K562 (cell line): ENCODE results near the gene MGP. TPM values are rescaled to one million over a fixed set of nuclear protein-coding genes. Genes with fewer than 3 reads are reported as not detected.
A peak's percentile ranks its signal among the peaks of the same experiment; 100 is the strongest.

ENCODE experiments used
- HDAC6 ChIP-seq: IDR thresholded peaks from 2 replicates; pipeline ENCODE4 v1.6.1; 2012; ENCODE audit warnings: low read depth, mild to moderate bottlenecking, control low read depth, inconsistent platforms, low read length, moderate library complexity
- HNRNPH1 ChIP-seq: fragments of 200-400 bp; formaldehyde crosslinking; optimal IDR thresholded peaks from 2 replicates; pipeline ENCODE3; 2017; ENCODE audit warnings: low read depth, mild to moderate bottlenecking, low read length, moderate library complexity
- ILK ChIP-seq: fragments of 450-650 bp; IDR thresholded peaks from 2 replicates; pipeline ENCODE4 v1.6.1; 2016; ENCODE audit warnings: missing genetic modification characterization, low read depth, mild to moderate bottlenecking, missing compliant biosample characterization, moderate library complexity, borderline replicate concordance
- KLF16 ChIP-seq: IDR thresholded peaks from 2 replicates; pipeline ENCODE4 v1.6.1; 2016; ENCODE audit warnings: antibody characterized with exemption
- NUFIP1 ChIP-seq: fragments of 450-650 bp; IDR thresholded peaks from 2 replicates; pipeline ENCODE4 v1.6.1; 2018; ENCODE audit not compliant: partially characterized antibody
- PRMT5 ChIP-seq: sonication (generic); formaldehyde crosslinking; IDR thresholded peaks from 2 replicates; pipeline ENCODE4 v1.5.0; 2020; ENCODE audit warnings: missing genetic modification reagents
- RFX1 ChIP-seq: fragments of 450-650 bp; IDR thresholded peaks from 2 replicates; pipeline ENCODE4 v1.6.1; 2016; ENCODE audit warnings: mild to moderate bottlenecking, moderate library complexity
- SAFB2 ChIP-seq: fragments of 200-400 bp; formaldehyde crosslinking; IDR thresholded peaks from 2 replicates; pipeline ENCODE4 v1.6.1; 2018; ENCODE audit warnings: borderline replicate concordance, low read length, low read depth, moderate library complexity; ENCODE audit not compliant: severe bottlenecking
- YBX1 ChIP-seq: fragments of 450-650 bp; IDR thresholded peaks from 2 replicates; pipeline ENCODE4 v1.7.1; 2016; ENCODE audit warnings: mild to moderate bottlenecking
- ZNF512 ChIP-seq: IDR thresholded peaks from 2 replicates; pipeline ENCODE4 v1.6.1; 2016; ENCODE audit warnings: missing genetic modification characterization, missing compliant biosample characterization
- ZNF766 ChIP-seq: fragments of 200-800 bp; sonication (Bioruptor generic); conservative IDR thresholded peaks from 2 replicates; pipeline ENCODE4 v1.6.1; 2016; ENCODE audit warnings: missing genetic modification characterization, missing compliant biosample characterization
- polyA plus RNA-seq, 8 experiments: library from polyadenylated mRNA; depleted of rRNA in 4 of 8; stranded (reverse) in 5 of 8; unstranded in 3 of 8; fragments of >200 nt; fragmentation: Nextera tagmentation in 2 of 8; fragmentation: Illumina TruSeq in 1 of 8; extraction: Ambion mirVana in 2 of 8; extraction: Trizol in 1 of 8; gene quantifications; 2 replicates each; pipeline versions ENCODE4 v1.2.1 to v1.2.3, GENCODE V29; 2011 to 2014; ENCODE audit warnings: inconsistent platforms in 1 of 8, missing spikeins in 1 of 8
- total RNA-seq, 7 experiments: library from RNA; depleted of rRNA in 6 of 7; stranded (reverse); fragments of >200 nt in 6 of 7; fragmentation: Illumina TruSeq in 2 of 7; extraction: Trizol in 2 of 7; gene quantifications; 2 replicates each; pipeline versions ENCODE4 v1.2.1 to v1.2.3, GENCODE V29; 2011 to 2021; ENCODE audit warnings: low replicate concordance in 1 of 7
- TF ChIP-seq, protein P1 (sequence below), 3 experiments: fragments of 200-800 bp in 1 of 3; sonication (Bioruptor generic) in 1 of 3; sonication (generic) in 1 of 3; formaldehyde crosslinking in 1 of 3; IDR thresholded peaks; 2 replicates each; pipeline versions ENCODE4 v1.6.1 to v1.8.0; 2016 to 2022; ENCODE audit warnings: mild to moderate bottlenecking in 2 of 3, missing compliant biosample characterization in 2 of 3, missing genetic modification characterization in 2 of 3, missing genetic modification reagents in 1 of 3
- TF ChIP-seq, protein P2 (sequence below), 3 experiments: IDR thresholded peaks in 2 of 3; conservative IDR thresholded peaks in 1 of 3; 2 replicates each; pipeline ENCODE4 v1.5.1; 2011 to 2012; ENCODE audit warnings: low read length in 3 of 3, mild to moderate bottlenecking in 3 of 3, control low read depth in 2 of 3, improper control_type of control experiment in 1 of 3, inconsistent platforms in 1 of 3, low read depth in 1 of 3, mixed read lengths in 1 of 3, moderate library complexity in 1 of 3; ENCODE audit not compliant: insufficient read depth in 2 of 3
- TF ChIP-seq, protein P3 (sequence below), 2 experiments: fragments of 450-650 bp in 1 of 2; sonication (generic) in 1 of 2; formaldehyde crosslinking in 1 of 2; IDR thresholded peaks; 2 replicates each; pipeline versions ENCODE4 v1.7.1 to v1.9.0; 2016 to 2022; ENCODE audit warnings: inconsistent platforms in 1 of 2, mild to moderate bottlenecking in 1 of 2, missing genetic modification reagents in 1 of 2

MGP gene
- total and polyA plus RNA-seq, 9 of the 15 experiments (the other 6 are each of a cell fraction or from before 2014, with no cell fraction given) = 1.2 TPM; not detected in 8

DNA sequence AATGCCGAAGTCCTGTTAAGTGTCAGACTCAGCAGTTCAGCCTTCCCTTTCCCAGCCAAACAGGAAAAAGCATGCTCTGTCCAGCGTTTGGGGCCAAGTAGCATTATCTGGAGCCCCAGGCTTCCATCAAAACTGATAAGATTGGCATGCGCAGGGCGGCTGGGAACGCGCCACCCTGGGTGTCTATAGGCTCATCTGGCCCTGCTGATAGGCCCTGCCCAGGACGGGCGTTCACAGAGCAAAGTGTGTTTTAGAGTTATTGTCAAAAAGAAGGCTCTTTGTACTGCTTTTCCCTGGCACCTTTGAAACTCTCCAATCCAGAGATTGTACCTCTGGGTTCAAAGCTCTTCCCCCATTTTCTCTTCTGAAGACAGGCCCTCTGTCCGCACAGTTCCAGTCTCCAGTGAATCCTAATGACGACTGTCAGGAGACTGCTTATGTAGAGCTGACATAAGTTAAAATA lies 42.2 kb downstream of the MGP start, which contains the start of gene ART4 (continued):
- TF ChIP-seq YBX1 (no peak), KLF16 (peak; percentile 65), NUFIP1 (no peak), SAFB2 (no peak), ILK (tag) (no peak), ZNF766 (CRISPR knock-in tag) (0 out of 2 replicates have a peak, but pooled peaks have one; percentile 38), HDAC6 (no peak), RFX1 (no peak), PRMT5 (CRISPR knock-in tag) (no peak), ZNF512 (tag) (no peak), HNRNPH1 (no peak)
- TF ChIP-seq, protein P1, sequence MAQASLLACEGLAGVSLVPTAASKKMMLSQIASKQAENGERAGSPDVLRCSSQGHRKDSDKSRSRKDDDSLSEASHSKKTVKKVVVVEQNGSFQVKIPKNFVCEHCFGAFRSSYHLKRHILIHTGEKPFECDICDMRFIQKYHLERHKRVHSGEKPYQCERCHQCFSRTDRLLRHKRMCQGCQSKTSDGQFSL (CRISPR knock-in tag; IDR thresholded peaks at IDR 0.05) = no peak
- TF ChIP-seq, protein P1 (tag; IDR thresholded peaks at IDR 0.05) = no peak
- TF ChIP-seq, protein P2, sequence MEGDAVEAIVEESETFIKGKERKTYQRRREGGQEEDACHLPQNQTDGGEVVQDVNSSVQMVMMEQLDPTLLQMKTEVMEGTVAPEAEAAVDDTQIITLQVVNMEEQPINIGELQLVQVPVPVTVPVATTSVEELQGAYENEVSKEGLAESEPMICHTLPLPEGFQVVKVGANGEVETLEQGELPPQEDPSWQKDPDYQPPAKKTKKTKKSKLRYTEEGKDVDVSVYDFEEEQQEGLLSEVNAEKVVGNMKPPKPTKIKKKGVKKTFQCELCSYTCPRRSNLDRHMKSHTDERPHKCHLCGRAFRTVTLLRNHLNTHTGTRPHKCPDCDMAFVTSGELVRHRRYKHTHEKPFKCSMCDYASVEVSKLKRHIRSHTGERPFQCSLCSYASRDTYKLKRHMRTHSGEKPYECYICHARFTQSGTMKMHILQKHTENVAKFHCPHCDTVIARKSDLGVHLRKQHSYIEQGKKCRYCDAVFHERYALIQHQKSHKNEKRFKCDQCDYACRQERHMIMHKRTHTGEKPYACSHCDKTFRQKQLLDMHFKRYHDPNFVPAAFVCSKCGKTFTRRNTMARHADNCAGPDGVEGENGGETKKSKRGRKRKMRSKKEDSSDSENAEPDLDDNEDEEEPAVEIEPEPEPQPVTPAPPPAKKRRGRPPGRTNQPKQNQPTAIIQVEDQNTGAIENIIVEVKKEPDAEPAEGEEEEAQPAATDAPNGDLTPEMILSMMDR (IDR thresholded peaks at IDR 0.05 in 2 of 3, conservative IDR thresholded peaks at IDR 0.05 in 1 of 3; ENCODE audit: insufficient read depth in 2 of 3, low read depth in 1 of 3, low read length in 3 of 3) = no peak
- TF ChIP-seq, protein P3, sequence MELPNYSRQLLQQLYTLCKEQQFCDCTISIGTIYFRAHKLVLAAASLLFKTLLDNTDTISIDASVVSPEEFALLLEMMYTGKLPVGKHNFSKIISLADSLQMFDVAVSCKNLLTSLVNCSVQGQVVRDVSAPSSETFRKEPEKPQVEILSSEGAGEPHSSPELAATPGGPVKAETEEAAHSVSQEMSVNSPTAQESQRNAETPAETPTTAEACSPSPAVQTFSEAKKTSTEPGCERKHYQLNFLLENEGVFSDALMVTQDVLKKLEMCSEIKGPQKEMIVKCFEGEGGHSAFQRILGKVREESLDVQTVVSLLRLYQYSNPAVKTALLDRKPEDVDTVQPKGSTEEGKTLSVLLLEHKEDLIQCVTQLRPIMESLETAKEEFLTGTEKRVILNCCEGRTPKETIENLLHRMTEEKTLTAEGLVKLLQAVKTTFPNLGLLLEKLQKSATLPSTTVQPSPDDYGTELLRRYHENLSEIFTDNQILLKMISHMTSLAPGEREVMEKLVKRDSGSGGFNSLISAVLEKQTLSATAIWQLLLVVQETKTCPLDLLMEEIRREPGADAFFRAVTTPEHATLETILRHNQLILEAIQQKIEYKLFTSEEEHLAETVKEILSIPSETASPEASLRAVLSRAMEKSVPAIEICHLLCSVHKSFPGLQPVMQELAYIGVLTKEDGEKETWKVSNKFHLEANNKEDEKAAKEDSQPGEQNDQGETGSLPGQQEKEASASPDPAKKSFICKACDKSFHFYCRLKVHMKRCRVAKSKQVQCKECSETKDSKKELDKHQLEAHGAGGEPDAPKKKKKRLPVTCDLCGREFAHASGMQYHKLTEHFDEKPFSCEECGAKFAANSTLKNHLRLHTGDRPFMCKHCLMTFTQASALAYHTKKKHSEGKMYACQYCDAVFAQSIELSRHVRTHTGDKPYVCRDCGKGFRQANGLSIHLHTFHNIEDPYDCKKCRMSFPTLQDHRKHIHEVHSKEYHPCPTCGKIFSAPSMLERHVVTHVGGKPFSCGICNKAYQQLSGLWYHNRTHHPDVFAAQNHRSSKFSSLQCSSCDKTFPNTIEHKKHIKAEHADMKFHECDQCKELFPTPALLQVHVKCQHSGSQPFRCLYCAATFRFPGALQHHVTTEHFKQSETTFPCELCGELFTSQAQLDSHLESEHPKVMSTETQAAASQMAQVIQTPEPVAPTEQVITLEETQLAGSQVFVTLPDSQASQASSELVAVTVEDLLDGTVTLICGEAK (IDR thresholded peaks at IDR 0.05) = no peak
- TF ChIP-seq, protein P3 (CRISPR knock-in tag; IDR thresholded peaks at IDR 0.05) = no peak
